Ureter (tissue), 1 donor: ENCODE results near the gene TBC1D22A. TPM values are rescaled to one million over a fixed set of nuclear protein-coding genes. Genes with fewer than 3 reads are reported as not detected.
"Not testable (repeated sequence)": the region's sequence is repeated elsewhere in the genome, so short reads cannot be mapped to it uniquely, and the experiment has no call there.

Experiments
- DNase-seq: peaks from one replicate; pipeline ENCODE4 v3.0.0-alpha.2; 2020; ENCODE audit warnings: low spot score
- total RNA-seq: library from RNA; stranded (reverse); gene quantifications from one replicate; pipeline ENCODE4 v1.2.4, GENCODE V29; 2023
- donor health status: DM: yes; HTN: yes; CAD: no.

TBC1D22A gene
- total RNA-seq, 1 donor from 2014 or later = 32.6 TPM

DNA sequence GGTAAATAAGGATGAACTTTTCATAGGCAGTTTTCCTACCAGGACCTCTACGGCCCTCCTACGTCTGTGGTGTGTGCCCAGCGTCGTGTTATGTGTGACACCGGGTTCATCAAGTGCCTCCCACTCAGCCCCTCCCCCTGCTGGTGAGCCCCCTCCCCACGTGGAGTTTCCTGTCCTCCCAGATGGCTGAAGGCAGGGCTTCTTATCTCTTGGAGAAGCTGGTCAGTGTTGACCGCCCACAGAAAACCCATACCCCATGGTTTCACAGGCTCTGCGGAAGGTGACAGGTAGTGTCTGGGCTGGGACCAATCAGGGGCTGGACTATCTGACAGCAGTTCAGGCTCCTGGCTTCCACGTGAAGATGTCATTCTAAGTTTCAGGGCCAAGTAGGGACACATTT, 393.5 kb downstream of the TBC1D22A start:
- no peak for DNase-seq

DNA sequence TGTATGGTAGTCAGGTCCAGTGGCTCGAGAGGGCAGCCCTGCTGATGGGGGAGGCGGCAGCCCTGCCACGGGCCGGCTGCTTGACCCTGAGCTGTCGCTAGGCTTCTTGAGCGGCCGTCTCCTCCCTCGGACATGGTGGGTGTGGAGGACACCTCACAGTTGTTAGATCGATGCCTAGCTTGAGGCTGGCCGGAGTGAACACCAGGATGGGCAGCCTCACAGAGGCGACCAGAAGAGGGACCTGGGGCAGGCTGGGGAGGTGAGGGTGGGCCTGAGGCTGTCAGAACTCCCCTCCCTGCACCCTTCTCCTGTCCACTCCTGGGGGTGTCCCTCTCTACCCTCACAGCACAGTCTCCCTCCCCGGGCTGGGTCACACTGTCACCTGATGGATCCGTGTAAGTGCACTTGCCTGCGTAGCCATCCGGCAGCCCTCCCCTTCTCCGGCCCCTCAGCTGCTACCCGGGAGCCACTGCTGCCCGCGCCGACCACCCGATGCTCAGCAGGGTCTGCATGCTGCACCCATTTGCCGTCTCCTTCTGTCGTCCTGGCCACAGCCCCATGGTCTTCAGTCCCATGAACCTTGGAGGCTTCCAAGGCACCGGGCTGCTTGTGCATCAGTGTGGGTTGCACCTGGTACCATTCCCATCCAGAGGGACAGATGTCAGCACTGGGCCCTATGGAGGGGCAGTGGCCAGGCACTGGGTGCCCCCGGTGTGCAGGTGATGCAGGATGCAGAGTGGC, 394.1 kb downstream of the TBC1D22A start:
- no peak for DNase-seq

- no peak for DNase-seq
These were observed 394.6 kb downstream of the TBC1D22A start for GRCh38 chr22:47157093-47157420.

GRCh38 chr22:47157486-47158270, 395.2 kb downstream of the TBC1D22A start:
- no peak for DNase-seq

DNA sequence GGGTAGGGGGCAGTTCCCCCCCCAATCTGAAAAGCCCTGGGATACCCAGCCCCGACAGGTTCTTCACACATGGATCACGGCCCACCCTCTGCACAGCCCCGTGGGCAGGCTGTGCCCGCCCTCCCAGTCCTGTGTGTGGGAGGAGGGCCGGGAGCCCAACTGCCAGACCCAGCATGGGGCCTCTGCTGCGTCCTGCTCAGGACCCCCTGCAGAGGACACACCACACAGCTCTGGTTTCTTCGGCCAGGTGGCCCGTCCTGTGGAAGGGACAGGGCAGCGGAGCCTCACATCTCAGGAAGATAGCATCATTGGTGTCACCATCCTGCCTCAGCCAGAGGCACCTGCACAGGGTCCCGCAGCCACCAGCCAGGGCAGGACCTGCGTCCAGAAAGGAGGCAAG, 396.0 kb downstream of the TBC1D22A start:
- DNase-seq = no peak

GRCh38 chr22:47159592-47159991, 397.1 kb downstream of the TBC1D22A start:
- DNase-seq = no peak

- DNase-seq = no peak
These were observed 397.7 kb downstream of the TBC1D22A start for GRCh38 chr22:47160141-47160541.

- DNase-seq = no peak
These were observed 398.5 kb downstream of the TBC1D22A start for GRCh38 chr22:47160781-47161520.

DNA sequence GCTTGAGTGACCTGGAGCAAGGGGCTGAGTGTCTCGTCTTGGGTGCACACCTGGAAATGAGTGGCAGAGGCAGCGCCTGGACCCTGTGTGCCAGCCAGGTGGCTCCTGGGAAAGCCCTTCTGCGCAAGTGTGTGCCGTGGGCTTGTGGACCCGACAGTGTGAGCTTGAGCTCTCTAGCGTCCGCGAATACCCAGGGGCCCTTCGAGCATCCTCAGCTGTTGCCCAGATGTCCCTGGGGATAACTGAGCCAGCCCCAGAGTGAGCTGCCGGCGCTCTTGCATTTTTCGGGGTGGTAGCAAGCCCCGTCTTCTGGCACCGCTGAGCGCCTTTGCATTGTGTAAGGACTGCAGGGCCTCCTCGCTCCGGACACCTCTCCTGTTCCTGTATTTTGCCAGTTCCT, 399.2 kb downstream of the TBC1D22A start:
- no peak for DNase-seq

- no peak for DNase-seq
These were observed 400.4 kb downstream of the TBC1D22A start for GRCh38 chr22:47162865-47163264.

DNA sequence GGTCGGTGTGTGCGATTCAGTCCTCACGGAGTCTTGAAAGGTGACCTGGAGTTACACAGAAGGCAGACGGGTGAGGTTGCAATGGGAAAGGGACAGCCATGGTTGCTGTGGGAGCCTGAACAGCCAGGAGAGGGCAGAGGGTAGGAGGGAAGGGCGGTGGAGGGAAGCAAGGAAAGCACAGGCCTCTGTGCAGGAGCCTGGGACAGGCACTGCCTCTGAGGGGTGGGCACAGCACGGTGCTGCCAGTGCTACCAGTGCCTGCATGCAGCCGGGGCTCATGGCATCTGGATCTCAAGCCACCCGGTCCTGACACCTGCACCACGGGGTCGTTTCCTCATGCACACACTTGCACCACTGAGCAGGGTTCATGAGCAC, 401.0 kb downstream of the TBC1D22A start:
- DNase-seq = no peak

DNA sequence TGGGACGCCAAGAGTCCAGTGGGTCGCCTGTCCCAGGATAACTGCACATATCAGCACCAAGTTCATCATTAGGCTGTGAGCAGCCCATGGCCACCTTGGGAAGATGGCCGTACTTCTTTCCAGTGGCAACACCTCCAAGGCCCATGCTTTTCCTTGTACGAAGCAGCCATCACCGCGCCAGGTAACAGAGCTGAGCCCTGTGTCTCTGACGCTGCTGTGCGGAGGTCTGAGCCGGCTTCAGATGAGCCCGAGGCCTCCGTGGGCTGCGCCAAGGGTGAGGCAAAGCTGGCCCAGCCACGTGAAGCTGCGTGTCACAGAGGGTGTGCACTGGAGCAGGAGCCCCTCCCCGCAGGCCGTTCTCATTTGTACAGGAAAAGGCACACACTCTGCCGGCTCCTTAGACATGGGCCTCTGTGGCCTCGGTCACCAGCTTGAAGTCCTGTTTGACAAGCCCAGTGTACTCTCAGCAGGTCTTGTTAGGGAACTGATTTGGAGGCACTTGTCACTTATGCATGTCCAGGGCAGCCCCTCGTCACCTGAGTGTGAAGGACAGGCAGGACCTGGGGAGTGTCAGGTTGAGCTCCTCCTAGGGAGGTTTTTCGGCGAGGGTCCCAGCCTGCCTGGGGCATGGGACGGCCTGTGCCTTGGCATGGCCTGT, 401.5 kb downstream of the TBC1D22A start:
- no peak for DNase-seq

GRCh38 chr22:47164514-47165337, 402.3 kb downstream of the TBC1D22A start:
- DNase-seq = no peak

GRCh38 chr22:47165338-47166032, 403.0 kb downstream of the TBC1D22A start:
- no peak for DNase-seq

DNA sequence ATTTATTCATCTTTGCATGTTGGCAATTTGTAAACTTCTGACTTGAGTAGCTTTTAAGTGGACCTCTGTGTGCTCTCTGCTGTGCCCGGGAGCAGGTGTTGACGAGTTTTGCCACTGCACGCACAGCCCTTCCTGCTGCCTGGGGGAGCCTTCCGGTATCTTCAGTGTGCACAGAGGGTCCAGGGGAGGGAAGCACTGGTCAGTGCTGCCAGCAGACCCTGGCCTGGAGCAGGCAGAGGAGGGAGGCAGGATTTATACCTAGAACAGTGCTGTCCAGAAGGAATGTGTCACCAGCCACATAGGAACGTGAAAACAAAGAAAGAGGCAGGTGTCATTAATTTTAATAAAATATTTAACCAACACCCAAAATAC, 403.6 kb downstream of the TBC1D22A start:
- no peak for DNase-seq

DNA sequence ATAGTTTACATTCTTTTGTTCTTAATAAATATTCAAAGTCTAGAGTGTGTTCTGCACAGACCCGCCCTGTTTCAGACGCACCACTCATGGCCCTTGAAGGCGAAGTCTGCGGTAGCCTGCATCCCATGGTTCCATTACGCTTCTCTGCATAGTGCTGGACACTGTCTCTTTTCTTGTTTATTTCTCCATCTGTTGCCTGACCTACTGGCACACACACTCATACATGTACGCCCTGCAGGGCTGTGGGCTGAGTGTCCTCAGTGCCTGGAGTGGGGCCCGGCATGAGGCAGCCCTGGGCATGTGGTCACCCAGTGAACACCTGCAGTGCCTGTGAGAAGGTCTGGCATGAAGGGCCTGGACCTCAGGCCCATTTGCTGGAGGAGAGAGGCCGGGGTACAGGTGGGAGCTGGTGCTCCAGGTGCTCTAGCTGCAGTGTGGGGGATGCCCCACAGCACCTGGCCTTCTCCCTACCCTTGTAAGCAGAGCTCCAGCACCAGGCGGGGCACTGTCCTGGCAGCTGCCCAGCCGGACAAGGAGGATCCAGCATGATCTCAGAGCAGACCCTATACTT, 404.1 kb downstream of the TBC1D22A start:
- no peak for DNase-seq

DNA sequence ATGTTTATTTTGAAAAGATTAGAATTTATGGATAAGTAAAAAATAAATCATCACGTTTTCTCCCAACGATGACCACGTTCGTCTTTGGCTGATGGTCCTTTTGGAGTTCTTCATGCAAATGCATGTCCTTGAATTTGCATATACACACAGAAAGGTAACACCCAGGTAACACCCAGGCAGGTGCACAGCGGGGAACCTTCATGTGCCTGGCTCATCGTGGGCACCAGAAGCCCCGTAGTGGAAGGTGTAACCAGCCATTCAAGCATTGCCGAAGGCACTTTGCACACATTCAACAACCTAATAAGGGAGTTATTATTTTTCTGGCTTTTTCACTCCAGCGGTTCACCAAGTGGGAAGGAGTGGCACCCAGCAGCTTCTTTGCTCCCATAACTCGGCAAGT, 404.6 kb downstream of the TBC1D22A start:
- DNase-seq = no peak

DNA sequence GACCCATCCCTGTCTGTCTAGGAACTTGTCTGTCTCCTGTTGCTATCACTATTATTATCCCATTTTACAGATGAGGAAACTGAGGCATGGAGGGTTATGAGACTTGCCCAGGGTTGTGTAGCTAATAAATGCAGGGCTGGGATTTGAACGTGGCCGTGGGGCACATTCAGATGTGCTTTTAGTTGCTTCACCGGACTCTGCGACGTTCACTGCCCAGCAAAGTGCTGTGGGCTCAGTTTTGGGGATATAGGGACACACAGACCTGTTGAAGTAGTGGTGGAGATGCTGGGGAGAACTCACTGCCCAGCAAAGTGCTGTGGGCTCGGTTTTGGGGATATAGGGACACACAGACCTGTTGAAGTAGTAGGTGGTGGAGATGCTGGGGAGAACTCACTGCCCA, 405.5 kb downstream of the TBC1D22A start:
- DNase-seq = not testable (repeated sequence)

GRCh38 chr22:47168441-47168840, 406.0 kb downstream of the TBC1D22A start:
- DNase-seq = no peak
